H9 (cell line): ENCODE results near the gene WDR7. TPM values are rescaled to one million over a fixed set of nuclear protein-coding genes. Genes with fewer than 3 reads are reported as not detected.

ENCODE experiments used
- DNase-seq: peaks from one replicate; pipeline ENCODE4 v3.0.0-alpha.2; 2017
- H2AFZ ChIP-seq: one replicate; pipeline ENCODE4 v1.6.1; 2013; ENCODE audit warnings: mild to moderate bottlenecking, low read length, control low read depth, moderate library complexity
- H2AK5ac ChIP-seq: 2 replicates; pipeline ENCODE4 v1.6.1; 2013; ENCODE audit warnings: low read length, control low read depth, mixed read lengths; ENCODE audit not compliant: insufficient read length
- H2BK120ac ChIP-seq: one replicate; pipeline ENCODE4 v1.6.1; 2013; ENCODE audit warnings: low read depth, mild to moderate bottlenecking, low read length, control low read depth, inconsistent platforms; ENCODE audit not compliant: poor library complexity, severe bottlenecking
- H2BK12ac ChIP-seq: 2 replicates; pipeline ENCODE4 v1.6.1; 2013; ENCODE audit warnings: low read length, control low read depth, mixed read lengths, low read depth; ENCODE audit not compliant: insufficient read length
- H2BK15ac ChIP-seq: 2 replicates; pipeline ENCODE4 v1.6.1; 2013; ENCODE audit warnings: low read depth, low read length, control low read depth
- H2BK20ac ChIP-seq: one replicate; pipeline ENCODE4 v1.6.1; 2013; ENCODE audit warnings: low read depth, mild to moderate bottlenecking, low read length, control low read depth, inconsistent platforms; ENCODE audit not compliant: poor library complexity, severe bottlenecking
- H2BK5ac ChIP-seq: 2 replicates; pipeline ENCODE4 v1.6.1; 2013; ENCODE audit warnings: low read length, control low read depth, mixed read lengths; ENCODE audit not compliant: insufficient read length
- H3K14ac ChIP-seq: 2 replicates; pipeline ENCODE4 v1.6.1; 2013; ENCODE audit warnings: low read length, control low read depth; ENCODE audit not compliant: insufficient read depth
- H3K18ac ChIP-seq: 2 replicates; pipeline ENCODE4 v1.6.1; 2013; ENCODE audit warnings: low read depth, mild to moderate bottlenecking, mixed read lengths, low read length, control low read depth; ENCODE audit not compliant: insufficient read length
- H3K23ac ChIP-seq: 2 replicates; pipeline ENCODE4 v1.6.1; 2013; ENCODE audit warnings: low read length, control low read depth, mixed read lengths, low read depth; ENCODE audit not compliant: insufficient read length
- H3K23me2 ChIP-seq: 2 replicates; pipeline ENCODE4 v1.6.1; 2013; ENCODE audit warnings: low read depth, mild to moderate bottlenecking, mixed read lengths, low read length, control low read depth; ENCODE audit not compliant: insufficient read length, poor library complexity, severe bottlenecking
- H3K27ac ChIP-seq: 2 replicates; pipeline ENCODE4 v1.5.1; 2013; ENCODE audit warnings: low read length, control low read depth, mixed read lengths, low read depth; ENCODE audit not compliant: insufficient read length
- H3K27me3 ChIP-seq: 2 replicates; pipeline ENCODE4 v1.6.1; 2013; ENCODE audit warnings: low read length, control low read depth, inconsistent platforms; ENCODE audit not compliant: insufficient read depth
- H3K4ac ChIP-seq: 2 replicates; pipeline ENCODE4 v1.6.1; 2013; ENCODE audit warnings: low read depth, mild to moderate bottlenecking, control low read depth, inconsistent platforms, low read length, moderate library complexity
- H3K4me1 ChIP-seq: 2 replicates; pipeline ENCODE4 v1.6.1; 2013; ENCODE audit warnings: low read length, control low read depth, inconsistent platforms; ENCODE audit not compliant: insufficient read depth
- H3K4me2 ChIP-seq: 2 replicates; pipeline ENCODE4 v1.6.1; 2013; ENCODE audit warnings: low read length, control low read depth, mixed read lengths; ENCODE audit not compliant: insufficient read length, insufficient read depth
- H3K56ac ChIP-seq: 2 replicates; pipeline ENCODE4 v1.6.1; 2013; ENCODE audit warnings: low read depth, mild to moderate bottlenecking, mixed read lengths, low read length, control low read depth; ENCODE audit not compliant: insufficient read length
- H3K79me1 ChIP-seq: 2 replicates; pipeline ENCODE4 v1.6.1; 2013; ENCODE audit warnings: low read depth, mild to moderate bottlenecking, moderate library complexity, low read length, control low read depth, inconsistent platforms; ENCODE audit not compliant: insufficient read depth, poor library complexity, severe bottlenecking
- H3K79me2 ChIP-seq: 2 replicates; pipeline ENCODE4 v1.6.1; 2013; ENCODE audit warnings: low read length, control low read depth, inconsistent platforms; ENCODE audit not compliant: insufficient read depth
- H3K9ac ChIP-seq: 2 replicates; pipeline ENCODE4 v1.6.1; 2013; ENCODE audit warnings: low read length, control low read depth, mixed read lengths; ENCODE audit not compliant: insufficient read length; ENCODE audit errors: extremely low read depth
- H3K9me3 ChIP-seq: one replicate; pipeline ENCODE4 v1.6.1; 2013; ENCODE audit warnings: low read depth, low read length, inconsistent platforms; ENCODE audit not compliant: control insufficient read depth
- H3T11ph ChIP-seq: one replicate; pipeline ENCODE4 v1.6.1; 2013; ENCODE audit warnings: mild to moderate bottlenecking, low read length, control low read depth, inconsistent platforms
- H4K20me1 ChIP-seq: one replicate; pipeline ENCODE4 v1.6.1; 2013; ENCODE audit not compliant: control insufficient read depth, insufficient read length, insufficient read depth
- H4K5ac ChIP-seq: 2 replicates; pipeline ENCODE4 v1.6.1; 2013; ENCODE audit warnings: low read depth, mild to moderate bottlenecking, mixed read lengths, low read length, control low read depth; ENCODE audit not compliant: insufficient read length
- H4K8ac ChIP-seq: replicated peaks from 2 replicates; pipeline ENCODE4 v1.6.1; 2013; ENCODE audit warnings: low read length, control low read depth, mixed read lengths, low read depth; ENCODE audit not compliant: insufficient read length
- H4K91ac ChIP-seq: 2 replicates; pipeline ENCODE4 v1.6.1; 2013; ENCODE audit warnings: low read depth, mild to moderate bottlenecking, moderate library complexity, mixed read lengths, low read length, control low read depth; ENCODE audit not compliant: insufficient read length
- H3K27ac Mint-ChIP-seq, 3 experiments: 2 replicates in 2 of 3; 3 replicates in 1 of 3; pipeline ENCODE4 v1.8.0; 2020 to 2021; ENCODE audit warnings: mixed read lengths in 3 of 3, mild to moderate bottlenecking in 1 of 3, moderate library complexity in 1 of 3
- H3K27me3 Mint-ChIP-seq: 2 replicates; pipeline ENCODE4 v1.8.0; 2021; ENCODE audit warnings: low read depth, mild to moderate bottlenecking, moderate library complexity, mixed read lengths
- H3K36me3 Mint-ChIP-seq, 3 experiments: 2 replicates in 2 of 3; 3 replicates in 1 of 3; pipeline ENCODE4 v1.8.0; 2020 to 2021; ENCODE audit warnings: low read depth in 3 of 3, mixed read lengths in 3 of 3; ENCODE audit not compliant: insufficient read depth in 1 of 3
- H3K4me1 Mint-ChIP-seq, 2 experiments: 2 replicates each; pipeline ENCODE4 v1.8.0; 2020; ENCODE audit warnings: mixed read lengths in 2 of 2
- H3K4me3 Mint-ChIP-seq, 2 experiments: 2 replicates in 1 of 2; 3 replicates in 1 of 2; pipeline ENCODE4 v1.8.0; 2020 to 2021; ENCODE audit warnings: mild to moderate bottlenecking in 2 of 2, mixed read lengths in 2 of 2, moderate library complexity in 1 of 2
- H3K9me3 Mint-ChIP-seq, 2 experiments: 2 replicates in 1 of 2; 3 replicates in 1 of 2; pipeline ENCODE4 v1.8.0; 2020; ENCODE audit warnings: mild to moderate bottlenecking in 2 of 2, mixed read lengths in 2 of 2, moderate library complexity in 1 of 2
- WGBS: extraction: QIAGEN DNeasy Blood & Tissue Kit; methylation state at CpG from one replicate; pipeline ENCODE4 v1.1.7; 2013; ENCODE audit warnings: missing lambda C conversion rate, low lambda C conversion rate, mixed read lengths; ENCODE audit not compliant: insufficient read length; ENCODE audit errors: extremely low coverage; 5-methylcytosine and 5-hydroxymethylcytosine counted together
- total RNA-seq: library from RNA; stranded (reverse); gene quantifications from 2 replicates; pipeline ENCODE4 v1.2.1, GENCODE V29; 2021
- TF ChIP-seq, protein P1 (sequence below): fragments of 200-600 bp; sonication (generic); conservative IDR thresholded peaks from 3 replicates; pipeline ENCODE4 v1.8.0; 2021; ENCODE audit warnings: antibody characterized with exemption, mild to moderate bottlenecking

WDR7 gene
- total RNA-seq, 1 experiment from 2014 or later, result 14.8 TPM

- no peak overlapping the region for H4K8ac ChIP-seq
- H3K23ac ChIP-seq, result no peak overlapping the region
- TF ChIP-seq, protein P1, sequence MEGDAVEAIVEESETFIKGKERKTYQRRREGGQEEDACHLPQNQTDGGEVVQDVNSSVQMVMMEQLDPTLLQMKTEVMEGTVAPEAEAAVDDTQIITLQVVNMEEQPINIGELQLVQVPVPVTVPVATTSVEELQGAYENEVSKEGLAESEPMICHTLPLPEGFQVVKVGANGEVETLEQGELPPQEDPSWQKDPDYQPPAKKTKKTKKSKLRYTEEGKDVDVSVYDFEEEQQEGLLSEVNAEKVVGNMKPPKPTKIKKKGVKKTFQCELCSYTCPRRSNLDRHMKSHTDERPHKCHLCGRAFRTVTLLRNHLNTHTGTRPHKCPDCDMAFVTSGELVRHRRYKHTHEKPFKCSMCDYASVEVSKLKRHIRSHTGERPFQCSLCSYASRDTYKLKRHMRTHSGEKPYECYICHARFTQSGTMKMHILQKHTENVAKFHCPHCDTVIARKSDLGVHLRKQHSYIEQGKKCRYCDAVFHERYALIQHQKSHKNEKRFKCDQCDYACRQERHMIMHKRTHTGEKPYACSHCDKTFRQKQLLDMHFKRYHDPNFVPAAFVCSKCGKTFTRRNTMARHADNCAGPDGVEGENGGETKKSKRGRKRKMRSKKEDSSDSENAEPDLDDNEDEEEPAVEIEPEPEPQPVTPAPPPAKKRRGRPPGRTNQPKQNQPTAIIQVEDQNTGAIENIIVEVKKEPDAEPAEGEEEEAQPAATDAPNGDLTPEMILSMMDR, result no peak
- DNase-seq, result no peak
- H4K91ac ChIP-seq, result no peak overlapping the region
- no peak overlapping the region for H3K27ac ChIP-seq
- no peak overlapping the region for H2BK120ac ChIP-seq
- Mint-ChIP-seq H3K4me1 (no peaks in the 10 kb centered on the region), H3K4me3 (no peak overlapping the region), H3K27me3 (no peaks in the 10 kb centered on the region), H3K27ac (no peak overlapping the region), H3K36me3 (0 out of 7 replicates have a peak, but pooled peaks cover 0 to 2% (median 0%) of the 10 kb centered on the region in 3 experiments), H3K9me3 (peaks cover 0 to 2% of the 10 kb centered on the region in 2 experiments; a peak in 1 of 5 replicates)
- no peaks in the 10 kb centered on the region for H3K79me2 ChIP-seq
- no peaks in the 10 kb centered on the region for H3K79me1 ChIP-seq
- H2AK5ac ChIP-seq, result no peak overlapping the region
- H2BK5ac ChIP-seq, result no peak overlapping the region
- no peaks in the 10 kb centered on the region for H3K9me3 ChIP-seq
- H3K23me2 ChIP-seq, result no peaks in the 10 kb centered on the region
- H3K9ac ChIP-seq, result no peak overlapping the region
- H3K18ac ChIP-seq, result no peak overlapping the region
- no peak overlapping the region for H3K4ac ChIP-seq
- H2BK20ac ChIP-seq, result no peak overlapping the region
- H3K27me3 ChIP-seq, result no peaks in the 10 kb centered on the region
- no peak overlapping the region for H3K56ac ChIP-seq
- no peak overlapping the region for H3K4me2 ChIP-seq
- no peak overlapping the region for H2BK15ac ChIP-seq
- no peak overlapping the region for H3T11ph ChIP-seq
- H2AFZ ChIP-seq, result no peak overlapping the region
- H3K14ac ChIP-seq, result no peak overlapping the region
- no peak overlapping the region for H2BK12ac ChIP-seq
- no CpG with 5 or more reads among the region's 1 CpG for WGBS
- no peaks in the 10 kb centered on the region for H3K4me1 ChIP-seq
- H4K20me1 ChIP-seq, result no peaks in the 10 kb centered on the region
- no peak overlapping the region for H4K5ac ChIP-seq
These were observed 69.9 kb downstream of the WDR7 start for GRCh38 chr18:56721031-56721430.
